Stimulated activated memory B cell treated with anti-CD40 and anti-IgM and Interleukin-4, amounts not matched to agents 10 μg/mL and 1 μg/mL and 100 μg/mL, for 72 hours (primary cell): Measurements from ENCODE around the gene UBAP1.
"Not testable (repeated sequence)": the region's sequence is repeated elsewhere in the genome, so short reads cannot be mapped to it uniquely, and the experiment has no call there.

ENCODE experiments used
- ATAC-seq: fragments of 150-1000 bp; cut with Tn5 transposase; 2 replicates; pipeline ENCODE4 v1.10.0; 2021
- H3K27ac Mint-ChIP-seq: one replicate; pipeline ENCODE4 v1.8.0; 2022; ENCODE audit warnings: mild to moderate bottlenecking, mixed read lengths
- H3K27me3 Mint-ChIP-seq: one replicate; pipeline ENCODE4 v1.8.0; 2022; ENCODE audit warnings: mixed read lengths
- H3K36me3 Mint-ChIP-seq: one replicate; pipeline ENCODE4 v1.8.0; 2022; ENCODE audit warnings: mixed read lengths
- H3K4me1 Mint-ChIP-seq: one replicate; pipeline ENCODE4 v1.8.0; 2022; ENCODE audit warnings: mixed read lengths
- H3K4me3 Mint-ChIP-seq: one replicate; pipeline ENCODE4 v1.8.0; 2022; ENCODE audit warnings: mild to moderate bottlenecking, moderate library complexity, mixed read lengths
- H3K9me3 Mint-ChIP-seq: one replicate; pipeline ENCODE4 v1.8.0; 2022; ENCODE audit warnings: mixed read lengths

The UBAP1 gene

GRCh38 chr9:34178436-34179212 lies at the start of gene UBAP1:
TSS of gene UBAP1 (plus strand) at chr9:34179043. CDS start at chr9:34220915, 41,872 bp downstream.
- Mint-ChIP-seq H3K27ac (peak within 1 kb of the TSS; percentile 91), H3K27me3 (no peaks in the 10 kb centered on the region), H3K4me3 (peak within 1 kb of the TSS; percentile 87), H3K9me3 (no peaks in the 10 kb centered on the region), H3K4me1 (peaks cover 20% of the 10 kb centered on the region), H3K36me3 (peaks cover 7% of the 10 kb centered on the region)
- peak; percentile 100 for ATAC-seq

- H3K36me3 Mint-ChIP-seq, result no peaks in the 10 kb centered on the region
- H3K4me3 Mint-ChIP-seq, result no peak overlapping the region
- ATAC-seq, result no peak
- no peak overlapping the region for H3K27ac Mint-ChIP-seq
- H3K27me3 Mint-ChIP-seq, result peaks cover 70% of the 10 kb centered on the region
- peaks cover 14% of the 10 kb centered on the region for H3K4me1 Mint-ChIP-seq
- peaks cover 3% of the 10 kb centered on the region for H3K9me3 Mint-ChIP-seq
These were observed 47.3 kb upstream of the UBAP1 start for GRCh38 chr9:34131571-34131970.

DNA sequence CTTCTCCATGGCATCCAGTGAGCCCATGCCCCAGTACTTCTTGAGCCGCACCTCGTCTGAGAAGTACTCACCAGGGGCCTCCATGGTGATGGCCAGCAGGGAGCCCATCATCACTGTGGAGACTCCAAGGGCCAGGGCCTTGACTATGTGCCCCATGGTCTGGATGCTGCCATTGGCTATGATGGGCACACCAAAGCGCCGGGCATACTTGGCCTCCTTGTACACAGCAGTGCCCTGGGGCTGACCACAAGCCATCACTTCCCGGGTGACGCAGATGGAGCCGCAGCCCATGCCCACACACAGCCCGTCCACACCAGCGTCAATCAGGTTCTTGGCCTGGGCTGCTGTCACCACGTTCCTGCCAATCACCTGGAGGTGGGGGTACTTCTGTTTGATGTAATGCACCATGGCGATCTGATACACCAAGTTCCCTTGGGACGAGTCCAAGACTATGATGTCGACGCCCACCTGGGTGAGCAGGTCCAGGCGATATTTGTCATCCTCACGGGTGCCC lies 45.4 kb upstream of the UBAP1 start:
- H3K36me3 Mint-ChIP-seq, result no peaks in the 10 kb centered on the region
- H3K4me1 Mint-ChIP-seq, result peaks cover 7% of the 10 kb centered on the region
- peaks cover 52% of the 10 kb centered on the region for H3K27me3 Mint-ChIP-seq
- peaks cover 3% of the 10 kb centered on the region for H3K9me3 Mint-ChIP-seq
- no peak overlapping the region for H3K27ac Mint-ChIP-seq
- ATAC-seq, result no peak
- no peak overlapping the region for H3K4me3 Mint-ChIP-seq

DNA sequence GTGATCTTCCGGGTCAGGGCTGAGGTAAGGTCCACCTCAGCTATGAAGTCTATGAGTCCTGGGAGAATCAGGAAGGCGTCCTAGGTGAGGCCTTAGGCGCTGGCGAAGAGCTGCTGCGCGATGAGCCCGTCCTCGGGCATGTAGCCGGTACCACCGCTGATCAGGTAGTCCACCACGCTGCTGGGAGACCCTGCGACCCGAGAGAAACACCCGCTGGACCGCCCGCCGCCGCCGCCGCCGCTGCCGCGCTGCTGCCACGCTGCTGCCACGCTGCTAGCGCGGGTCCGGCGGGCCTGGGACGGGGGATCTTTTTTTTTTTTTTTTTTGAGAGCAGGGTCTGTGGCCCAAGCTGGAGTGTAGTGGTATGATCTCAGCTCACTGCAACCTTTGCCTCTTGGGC lies 44.3 kb upstream of the UBAP1 start:
- no peaks in the 10 kb centered on the region for H3K36me3 Mint-ChIP-seq
- H3K27me3 Mint-ChIP-seq, result peaks cover 54% of the 10 kb centered on the region
- no peak overlapping the region for H3K4me3 Mint-ChIP-seq
- ATAC-seq, result no peak
- H3K9me3 Mint-ChIP-seq, result peaks cover 3% of the 10 kb centered on the region
- H3K27ac Mint-ChIP-seq, result no peak overlapping the region
- peaks cover 7% of the 10 kb centered on the region for H3K4me1 Mint-ChIP-seq

DNA sequence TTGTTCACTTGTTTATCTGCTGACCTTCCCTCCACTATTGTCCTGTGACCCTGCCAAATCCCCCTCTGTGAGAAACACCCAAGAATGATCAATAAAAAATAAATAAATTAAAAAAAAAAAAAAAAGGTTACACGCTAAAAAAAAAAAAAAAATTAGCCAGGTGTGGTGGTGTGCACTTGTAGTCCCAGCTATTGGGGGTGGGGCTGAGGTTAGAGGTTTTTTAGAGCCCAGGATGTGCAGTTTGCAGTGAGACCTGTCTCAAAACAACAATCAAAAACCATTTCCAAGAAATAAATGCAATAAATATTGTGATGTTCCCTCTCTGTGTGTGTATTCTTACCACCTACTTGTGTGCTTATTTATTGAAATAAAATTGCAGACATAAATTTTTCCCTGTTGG lies 40.2 kb upstream of the UBAP1 start:
- not testable (repeated sequence) for H3K4me3 Mint-ChIP-seq, H3K36me3 Mint-ChIP-seq, H3K27ac Mint-ChIP-seq, H3K4me1 Mint-ChIP-seq, ATAC-seq, H3K9me3 Mint-ChIP-seq
- peaks cover 54% of the 10 kb centered on the region for H3K27me3 Mint-ChIP-seq

GRCh38 chr9:34139477-34140146 lies 39.2 kb upstream of the UBAP1 start:
- no peak overlapping the region for H3K4me3 Mint-ChIP-seq
- H3K4me1 Mint-ChIP-seq, result no peaks in the 10 kb centered on the region
- ATAC-seq, result no peak
- no peaks in the 10 kb centered on the region for H3K9me3 Mint-ChIP-seq
- H3K27ac Mint-ChIP-seq, result no peak overlapping the region
- H3K36me3 Mint-ChIP-seq, result no peaks in the 10 kb centered on the region
- H3K27me3 Mint-ChIP-seq, result peaks cover 54% of the 10 kb centered on the region

GRCh38 chr9:34140853-34141252 lies 38.0 kb upstream of the UBAP1 start:
- no peaks in the 10 kb centered on the region for H3K9me3 Mint-ChIP-seq
- no peak for ATAC-seq
- no peaks in the 10 kb centered on the region for H3K4me1 Mint-ChIP-seq
- H3K36me3 Mint-ChIP-seq, result no peaks in the 10 kb centered on the region
- no peak overlapping the region for H3K4me3 Mint-ChIP-seq
- peaks cover 63% of the 10 kb centered on the region for H3K27me3 Mint-ChIP-seq
- H3K27ac Mint-ChIP-seq, result no peak overlapping the region

DNA sequence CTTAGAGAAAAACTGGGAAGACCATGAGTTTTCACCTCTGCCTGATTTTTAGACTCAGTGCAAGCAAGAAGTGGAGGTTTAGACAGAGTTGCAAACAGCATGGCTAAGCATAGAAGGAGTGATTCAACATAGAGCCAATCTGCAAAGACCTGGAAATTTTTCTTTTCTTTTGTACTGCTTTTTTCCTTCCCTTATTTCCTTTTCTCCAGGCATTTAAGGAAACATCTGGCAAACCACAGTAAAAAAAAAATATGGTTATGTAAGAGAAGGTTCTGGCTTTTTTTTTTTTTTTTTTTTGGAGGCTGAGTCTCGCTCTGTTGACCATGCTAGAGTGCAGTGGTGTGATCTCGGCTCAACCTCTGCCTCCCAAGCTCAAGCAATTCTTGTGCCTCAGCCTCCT lies 35.7 kb upstream of the UBAP1 start:
- H3K4me1 Mint-ChIP-seq, result no peaks in the 10 kb centered on the region
- no peak overlapping the region for H3K4me3 Mint-ChIP-seq
- peaks cover 84% of the 10 kb centered on the region for H3K27me3 Mint-ChIP-seq
- no peaks in the 10 kb centered on the region for H3K9me3 Mint-ChIP-seq
- H3K36me3 Mint-ChIP-seq, result no peaks in the 10 kb centered on the region
- ATAC-seq, result no peak
- no peak overlapping the region for H3K27ac Mint-ChIP-seq

- no peak for ATAC-seq
- Mint-ChIP-seq H3K27me3 (peaks cover 85% of the 10 kb centered on the region), H3K4me3 (no peak overlapping the region), H3K4me1 (no peaks in the 10 kb centered on the region), H3K36me3 (no peaks in the 10 kb centered on the region), H3K27ac (no peak overlapping the region), H3K9me3 (no peaks in the 10 kb centered on the region)
These were observed 33.7 kb upstream of the UBAP1 start for GRCh38 chr9:34145165-34145564.

GRCh38 chr9:34151398-34151797 lies 27.4 kb upstream of the UBAP1 start:
- Mint-ChIP-seq H3K27ac (no peak overlapping the region), H3K27me3 (peaks cover 46% of the 10 kb centered on the region), H3K36me3 (no peaks in the 10 kb centered on the region), H3K9me3 (no peaks in the 10 kb centered on the region), H3K4me3 (no peak overlapping the region), H3K4me1 (no peaks in the 10 kb centered on the region)
- no peak for ATAC-seq

DNA sequence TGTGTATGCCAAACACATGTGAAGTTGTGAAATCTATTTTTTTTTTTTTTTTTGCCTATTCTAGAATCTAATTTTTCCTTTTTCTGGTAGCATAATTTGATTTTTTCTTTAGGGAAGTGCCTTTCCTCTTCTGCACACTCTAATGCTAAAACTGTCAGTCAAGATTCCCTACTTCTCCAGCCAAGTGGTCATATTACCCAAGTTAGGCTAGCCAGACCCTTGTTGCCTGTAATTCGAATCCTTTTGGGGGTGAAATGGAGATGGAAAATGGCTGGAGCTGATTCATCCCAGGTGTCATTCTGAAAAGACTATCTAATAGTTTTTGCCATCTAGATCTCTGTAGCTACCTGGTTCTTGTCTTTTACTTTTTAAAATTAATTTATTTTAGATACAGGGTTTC lies 24.8 kb upstream of the UBAP1 start:
- Mint-ChIP-seq H3K9me3 (no peaks in the 10 kb centered on the region), H3K36me3 (no peaks in the 10 kb centered on the region), H3K27ac (no peak overlapping the region), H3K4me1 (no peaks in the 10 kb centered on the region), H3K27me3 (peaks cover 22% of the 10 kb centered on the region), H3K4me3 (no peak overlapping the region)
- no peak for ATAC-seq

GRCh38 chr9:34157318-34157717 lies 21.5 kb upstream of the UBAP1 start:
- Mint-ChIP-seq H3K27me3 (no peaks in the 10 kb centered on the region), H3K27ac (no peak overlapping the region), H3K4me1 (no peaks in the 10 kb centered on the region), H3K36me3 (no peaks in the 10 kb centered on the region), H3K9me3 (no peaks in the 10 kb centered on the region), H3K4me3 (no peak overlapping the region)
- no peak for ATAC-seq

- Mint-ChIP-seq H3K4me3 (no peak overlapping the region), H3K27me3 (no peaks in the 10 kb centered on the region), H3K4me1 (no peaks in the 10 kb centered on the region), H3K9me3 (no peaks in the 10 kb centered on the region), H3K36me3 (no peaks in the 10 kb centered on the region), H3K27ac (no peak overlapping the region)
- ATAC-seq, result no peak
These were observed 20.9 kb upstream of the UBAP1 start for GRCh38 chr9:34157898-34158297.

- Mint-ChIP-seq H3K4me3 (no peak overlapping the region), H3K9me3 (no peaks in the 10 kb centered on the region), H3K4me1 (no peaks in the 10 kb centered on the region), H3K36me3 (no peaks in the 10 kb centered on the region), H3K27me3 (no peaks in the 10 kb centered on the region), H3K27ac (no peak overlapping the region)
- no peak for ATAC-seq
These were observed 20.4 kb upstream of the UBAP1 start for GRCh38 chr9:34158362-34158869.

- H3K9me3 Mint-ChIP-seq, result no peaks in the 10 kb centered on the region
- no peaks in the 10 kb centered on the region for H3K36me3 Mint-ChIP-seq
- no peak for ATAC-seq
- no peak overlapping the region for H3K27ac Mint-ChIP-seq
- H3K4me3 Mint-ChIP-seq, result no peak overlapping the region
- peaks cover 13% of the 10 kb centered on the region for H3K27me3 Mint-ChIP-seq
- H3K4me1 Mint-ChIP-seq, result no peaks in the 10 kb centered on the region
These were observed 15.4 kb upstream of the UBAP1 start for GRCh38 chr9:34163434-34163833.

DNA sequence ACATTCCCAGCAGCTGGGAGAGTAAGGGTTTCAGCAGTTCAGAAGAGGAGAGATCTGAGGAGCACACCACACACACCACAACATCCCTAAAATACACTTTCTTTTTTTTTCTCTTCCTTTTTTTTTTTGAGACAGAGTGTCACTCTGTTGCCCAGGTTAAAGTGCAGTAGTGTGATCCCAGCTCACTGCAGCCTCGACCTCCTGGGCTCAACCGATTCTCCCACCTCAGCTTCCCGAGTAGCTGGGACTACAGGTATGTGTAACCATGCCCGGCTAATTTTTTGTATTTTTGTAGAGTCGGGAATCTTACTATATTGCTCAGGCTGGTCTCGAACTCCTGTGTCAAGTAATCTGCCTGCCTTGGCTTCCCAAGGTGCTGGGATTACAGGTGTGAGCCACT lies 9.7 kb upstream of the UBAP1 start:
- no peak overlapping the region for H3K27ac Mint-ChIP-seq

More for the DNA sequence above, 9.7 kb upstream of the UBAP1 start:
- Mint-ChIP-seq H3K27me3 (peaks cover 13% of the 10 kb centered on the region), H3K9me3 (no peaks in the 10 kb centered on the region), H3K4me3 (no peak overlapping the region), H3K36me3 (no peaks in the 10 kb centered on the region), H3K4me1 (peaks cover 12% of the 10 kb centered on the region)
- ATAC-seq, result no peak
